GM12875 (cell line): ENCODE results near the gene CEACAM18.

ENCODE experiments used
- H3K4me3 ChIP-seq: one replicate; pipeline ENCODE4 v1.5.1; 2011; ENCODE audit warnings: low read depth, low read length, control low read depth
- TF ChIP-seq, protein P1 (sequence below): IDR thresholded peaks from 2 replicates; pipeline ENCODE4 v1.5.1; 2011; ENCODE audit warnings: low read depth, mild to moderate bottlenecking, control low read depth, inconsistent platforms, low read length, moderate library complexity, borderline replicate concordance; ENCODE audit not compliant: insufficient read depth

The CEACAM18 gene

GRCh38 chr19:51507640-51508058 is 29.3 kb downstream of the CEACAM18 start:
- no peak overlapping the region for H3K4me3 ChIP-seq
- TF ChIP-seq, protein P1, sequence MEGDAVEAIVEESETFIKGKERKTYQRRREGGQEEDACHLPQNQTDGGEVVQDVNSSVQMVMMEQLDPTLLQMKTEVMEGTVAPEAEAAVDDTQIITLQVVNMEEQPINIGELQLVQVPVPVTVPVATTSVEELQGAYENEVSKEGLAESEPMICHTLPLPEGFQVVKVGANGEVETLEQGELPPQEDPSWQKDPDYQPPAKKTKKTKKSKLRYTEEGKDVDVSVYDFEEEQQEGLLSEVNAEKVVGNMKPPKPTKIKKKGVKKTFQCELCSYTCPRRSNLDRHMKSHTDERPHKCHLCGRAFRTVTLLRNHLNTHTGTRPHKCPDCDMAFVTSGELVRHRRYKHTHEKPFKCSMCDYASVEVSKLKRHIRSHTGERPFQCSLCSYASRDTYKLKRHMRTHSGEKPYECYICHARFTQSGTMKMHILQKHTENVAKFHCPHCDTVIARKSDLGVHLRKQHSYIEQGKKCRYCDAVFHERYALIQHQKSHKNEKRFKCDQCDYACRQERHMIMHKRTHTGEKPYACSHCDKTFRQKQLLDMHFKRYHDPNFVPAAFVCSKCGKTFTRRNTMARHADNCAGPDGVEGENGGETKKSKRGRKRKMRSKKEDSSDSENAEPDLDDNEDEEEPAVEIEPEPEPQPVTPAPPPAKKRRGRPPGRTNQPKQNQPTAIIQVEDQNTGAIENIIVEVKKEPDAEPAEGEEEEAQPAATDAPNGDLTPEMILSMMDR = no peak

- TF ChIP-seq, protein P1 = no peak
- no peak overlapping the region for H3K4me3 ChIP-seq
These were observed 29.9 kb downstream of the CEACAM18 start for GRCh38 chr19:51508059-51508733.

- TF ChIP-seq, protein P1 = no peak
- no peak overlapping the region for H3K4me3 ChIP-seq
These were observed 31.7 kb downstream of the CEACAM18 start for GRCh38 chr19:51509823-51510660.

GRCh38 chr19:51511353-51511752 is 33.0 kb downstream of the CEACAM18 start:
- no peak overlapping the region for H3K4me3 ChIP-seq
- TF ChIP-seq, protein P1 = peak; percentile 51; the same call in 1 of the 2 replicates

- TF ChIP-seq, protein P1 = no peak
- H3K4me3 ChIP-seq = no peak overlapping the region
These were observed 35.6 kb downstream of the CEACAM18 start for GRCh38 chr19:51513968-51514367.

DNA sequence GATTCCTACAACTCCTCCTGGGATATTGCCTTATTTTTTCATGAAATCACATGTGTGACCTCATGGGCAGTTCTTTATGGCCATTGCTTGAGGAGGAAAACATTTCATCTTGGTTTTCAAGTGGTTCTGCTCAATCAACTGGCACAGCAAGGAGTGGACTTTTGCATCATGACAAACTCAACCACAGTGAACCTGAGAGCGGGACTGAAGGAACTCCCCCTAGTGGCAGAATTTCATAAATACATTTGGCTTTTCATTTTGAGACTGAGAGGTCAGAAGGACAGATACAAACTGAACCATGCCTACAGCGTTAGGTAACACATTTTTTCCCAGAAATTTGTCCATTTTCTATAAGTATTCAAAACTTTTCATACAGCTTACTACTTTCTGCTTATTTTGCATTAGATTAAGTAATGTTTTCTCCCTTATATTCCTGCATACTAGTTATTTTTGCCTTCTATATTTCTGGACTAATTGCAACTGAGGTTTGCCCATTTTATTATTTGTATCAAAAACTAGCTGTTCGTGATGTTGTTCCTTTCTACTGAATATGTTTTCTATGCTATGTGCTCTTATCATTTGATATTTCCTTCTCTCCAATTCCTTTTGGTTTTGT is 36.6 kb downstream of the CEACAM18 start:
- H3K4me3 ChIP-seq = no peak overlapping the region
- TF ChIP-seq, protein P1 = peak; percentile 74
